HG03571 (cell line): ENCODE data around the gene ANGEL1.

Experiments used
- ATAC-seq: cut with Tn5 transposase; IDR thresholded peaks from one replicate; pipeline ENCODE4 v1.9.1; 2021; ENCODE audit not compliant: unreplicated experiment

Gene ANGEL1

DNA sequence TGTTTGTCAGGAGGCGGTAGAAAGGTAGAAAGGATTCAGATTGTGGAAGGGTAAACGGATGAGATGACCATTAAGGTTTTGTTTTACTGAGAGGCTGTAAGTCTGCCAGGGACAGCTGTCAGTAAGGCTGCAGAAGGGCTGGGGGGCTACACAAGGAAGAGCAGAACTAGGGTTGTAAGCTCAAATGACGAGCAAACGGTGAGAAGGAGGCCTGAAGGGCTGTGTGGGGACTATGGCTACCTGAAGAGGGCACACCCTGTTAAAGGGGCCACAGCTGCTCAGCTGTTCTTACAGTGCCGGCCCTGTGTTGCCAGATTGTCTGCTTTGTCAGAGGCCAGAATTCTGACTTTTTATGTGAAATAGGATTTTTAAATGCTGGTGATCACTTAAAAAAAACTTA lies 32.3 kb downstream of the ANGEL1 start:
- no peak for ATAC-seq

DNA sequence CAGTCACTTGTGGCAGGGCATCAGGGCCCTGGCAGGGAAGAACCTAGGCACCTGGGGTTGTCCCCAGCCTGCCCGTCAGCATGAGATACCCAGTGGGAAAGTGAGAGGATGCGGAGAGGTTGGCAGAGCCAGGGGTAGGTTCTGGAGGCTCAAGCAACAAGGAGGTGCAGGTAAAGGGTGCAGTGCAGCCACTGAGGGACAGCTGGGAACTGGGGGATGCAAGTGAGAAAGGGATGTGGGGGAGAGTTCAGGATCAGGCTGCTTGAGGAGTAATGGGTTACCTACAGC lies 32.7 kb downstream of the ANGEL1 start:
- no peak for ATAC-seq

DNA sequence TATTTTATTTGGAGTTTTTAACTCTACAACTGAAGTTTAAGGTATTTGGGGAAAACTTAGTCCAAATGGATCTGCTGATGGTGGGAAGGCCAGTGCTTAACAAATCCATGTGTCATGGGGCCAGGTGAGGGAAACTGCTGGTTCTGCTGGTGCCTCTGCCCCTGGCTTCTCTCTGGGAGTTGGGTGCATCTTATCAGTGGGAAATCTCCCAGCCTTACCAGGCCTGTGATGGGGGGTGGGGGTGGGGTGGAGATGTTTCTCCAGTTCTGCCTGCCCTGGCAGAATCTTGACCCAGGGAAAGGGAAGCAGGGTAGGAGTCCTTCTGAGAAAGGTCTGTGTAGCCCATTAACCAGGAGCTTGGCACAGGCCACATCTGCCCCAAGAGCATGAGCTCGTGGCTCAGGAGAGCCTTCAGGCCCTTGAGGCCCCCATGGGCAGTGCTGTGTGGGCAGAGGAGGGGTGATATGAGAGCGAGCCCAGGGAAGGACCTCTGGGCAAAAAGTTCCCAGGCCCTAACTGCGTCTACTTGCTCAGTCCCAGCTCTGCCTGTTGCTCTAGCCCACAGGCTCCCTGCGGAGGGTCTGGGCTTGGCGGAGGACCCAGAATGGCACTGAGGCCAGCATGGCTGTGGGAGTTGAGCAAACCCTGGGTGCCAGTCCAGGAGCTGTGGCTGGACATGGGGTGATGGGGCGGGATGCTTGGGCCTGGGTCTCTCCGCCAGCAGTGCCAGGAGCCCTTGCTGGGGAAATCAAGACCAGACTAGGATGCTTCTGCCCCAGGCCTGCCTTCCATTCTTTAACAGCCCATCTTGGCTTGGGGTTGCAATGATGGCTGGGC lies 33.2 kb downstream of the ANGEL1 start:
- ATAC-seq, result no peak

DNA sequence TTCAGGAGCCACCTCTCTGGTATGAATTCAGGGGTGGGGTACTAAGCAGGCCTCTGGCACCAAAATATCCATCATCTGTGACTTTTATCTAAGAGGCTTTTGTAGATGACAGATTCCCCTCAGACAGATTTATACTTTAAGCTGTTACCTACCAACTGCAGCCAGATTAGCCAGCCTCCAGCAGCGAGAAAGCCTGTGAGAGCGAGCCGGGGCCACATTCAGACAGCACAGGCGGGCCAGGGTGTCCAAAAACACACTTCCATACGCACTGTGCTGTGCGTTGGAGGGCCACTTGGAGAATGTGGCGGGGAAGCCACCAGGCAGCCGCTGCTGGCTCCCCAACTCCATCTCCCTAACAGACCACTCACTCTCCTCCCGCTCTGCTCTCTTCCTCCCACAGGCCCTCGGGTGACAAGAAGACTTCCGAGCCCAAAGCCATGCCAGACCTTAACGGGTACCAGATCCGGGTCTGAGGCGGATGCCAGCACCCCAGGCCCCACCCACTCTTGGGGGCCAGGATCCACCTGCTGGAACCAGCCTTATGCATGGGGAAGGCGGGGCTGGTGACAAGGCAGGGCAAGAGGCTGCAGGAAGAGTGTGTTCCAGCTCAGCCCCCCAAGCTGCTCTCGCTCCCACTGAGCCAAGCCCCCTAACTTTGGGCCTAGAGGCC lies 34.0 kb downstream of the ANGEL1 start:
- ATAC-seq, result no peak

DNA sequence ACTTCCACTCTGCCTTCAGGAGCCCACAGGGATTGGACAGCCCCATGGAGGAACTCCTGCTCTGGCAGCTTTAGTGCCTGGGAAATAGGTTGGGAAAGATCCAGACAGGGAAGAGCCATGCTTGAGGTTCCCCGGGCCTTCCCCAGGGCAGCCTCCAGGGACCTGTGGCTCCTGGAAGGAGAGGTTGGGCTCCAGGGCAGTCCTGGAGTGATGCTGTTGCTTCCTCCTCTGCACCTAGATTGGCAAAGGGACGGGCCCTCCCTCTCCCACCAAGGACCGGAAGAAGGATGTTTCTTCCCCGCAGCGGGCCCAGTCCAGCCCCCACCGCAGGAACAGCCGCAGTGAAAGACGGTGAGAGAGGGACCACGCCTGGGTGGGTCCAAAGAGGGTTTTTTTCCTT lies 35.0 kb downstream of the ANGEL1 start:
- ATAC-seq, result no peak

DNA sequence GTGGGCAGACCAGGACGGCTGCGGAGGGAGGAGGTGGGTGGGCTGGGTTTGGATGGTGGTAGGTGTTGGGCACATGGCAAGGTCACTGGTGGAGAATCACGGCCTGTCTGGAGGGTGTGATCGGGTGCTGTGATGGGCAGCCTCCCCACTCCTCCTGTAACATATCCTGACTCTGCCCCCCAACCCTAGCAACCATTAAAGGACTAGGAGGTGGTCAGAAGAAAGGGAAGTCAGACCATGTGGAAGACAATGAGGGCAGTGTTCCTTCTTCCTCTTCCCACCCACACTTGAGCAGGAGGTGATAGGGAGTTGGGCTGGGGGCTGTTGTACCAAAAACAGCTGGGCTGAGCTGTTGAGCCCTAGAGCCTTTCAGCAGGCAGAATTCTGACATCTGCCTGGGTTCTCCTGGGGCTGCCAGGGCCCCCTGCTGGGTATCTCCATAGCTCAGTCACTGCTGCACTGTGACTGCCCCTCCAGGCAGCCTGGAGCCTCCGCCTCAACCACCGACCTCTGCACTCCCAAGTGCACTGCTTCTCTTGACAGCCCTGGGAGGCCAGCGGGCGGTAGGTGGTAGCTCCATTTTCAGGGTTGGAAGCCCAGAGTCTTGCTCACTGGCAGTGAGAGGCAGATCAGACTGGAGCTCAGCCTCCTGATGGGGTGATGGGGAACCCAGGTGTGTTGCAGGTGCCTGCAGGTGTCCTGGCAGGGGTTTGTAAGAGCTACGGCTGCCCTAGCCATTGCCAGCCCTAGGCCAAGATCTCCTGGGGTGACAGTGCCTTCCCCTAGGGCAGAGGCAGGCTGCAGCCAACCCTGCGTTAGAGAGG lies 36.0 kb downstream of the ANGEL1 start:
- no peak for ATAC-seq

DNA sequence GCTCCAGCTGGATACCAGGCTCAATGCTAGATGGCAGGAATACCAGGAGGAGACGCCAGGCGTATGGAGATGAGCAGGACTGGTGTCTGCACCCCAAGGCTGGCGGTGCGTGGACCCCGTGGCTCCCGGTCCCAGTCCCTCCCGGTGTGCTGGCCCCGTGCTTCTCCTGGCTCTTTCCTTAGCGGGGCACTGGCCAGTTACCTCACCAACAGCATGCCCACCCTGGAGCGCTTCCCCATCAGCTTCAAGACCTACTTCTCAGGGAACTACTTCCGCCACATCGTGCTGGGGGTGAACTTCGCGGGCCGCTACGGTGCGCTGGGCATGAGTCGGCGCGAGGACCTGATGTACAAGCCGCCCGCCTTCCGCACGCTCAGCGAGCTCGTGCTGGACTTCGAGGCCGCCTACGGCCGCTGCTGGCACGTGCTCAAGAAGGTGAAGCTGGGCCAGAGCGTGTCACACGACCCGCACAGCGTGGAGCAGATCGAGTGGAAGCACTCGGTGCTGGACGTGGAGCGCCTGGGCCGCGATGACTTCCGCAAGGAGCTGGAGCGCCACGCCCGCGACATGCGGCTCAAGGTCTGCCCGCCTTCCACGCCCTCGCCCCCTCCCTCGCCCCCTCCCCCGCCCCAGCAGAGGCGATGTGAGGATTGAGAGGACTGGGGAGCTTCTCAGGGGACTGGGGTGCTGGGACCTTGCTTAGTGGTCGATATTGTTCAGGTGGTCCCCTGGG lies 36.8 kb downstream of the ANGEL1 start:
- ATAC-seq, result no peak

DNA sequence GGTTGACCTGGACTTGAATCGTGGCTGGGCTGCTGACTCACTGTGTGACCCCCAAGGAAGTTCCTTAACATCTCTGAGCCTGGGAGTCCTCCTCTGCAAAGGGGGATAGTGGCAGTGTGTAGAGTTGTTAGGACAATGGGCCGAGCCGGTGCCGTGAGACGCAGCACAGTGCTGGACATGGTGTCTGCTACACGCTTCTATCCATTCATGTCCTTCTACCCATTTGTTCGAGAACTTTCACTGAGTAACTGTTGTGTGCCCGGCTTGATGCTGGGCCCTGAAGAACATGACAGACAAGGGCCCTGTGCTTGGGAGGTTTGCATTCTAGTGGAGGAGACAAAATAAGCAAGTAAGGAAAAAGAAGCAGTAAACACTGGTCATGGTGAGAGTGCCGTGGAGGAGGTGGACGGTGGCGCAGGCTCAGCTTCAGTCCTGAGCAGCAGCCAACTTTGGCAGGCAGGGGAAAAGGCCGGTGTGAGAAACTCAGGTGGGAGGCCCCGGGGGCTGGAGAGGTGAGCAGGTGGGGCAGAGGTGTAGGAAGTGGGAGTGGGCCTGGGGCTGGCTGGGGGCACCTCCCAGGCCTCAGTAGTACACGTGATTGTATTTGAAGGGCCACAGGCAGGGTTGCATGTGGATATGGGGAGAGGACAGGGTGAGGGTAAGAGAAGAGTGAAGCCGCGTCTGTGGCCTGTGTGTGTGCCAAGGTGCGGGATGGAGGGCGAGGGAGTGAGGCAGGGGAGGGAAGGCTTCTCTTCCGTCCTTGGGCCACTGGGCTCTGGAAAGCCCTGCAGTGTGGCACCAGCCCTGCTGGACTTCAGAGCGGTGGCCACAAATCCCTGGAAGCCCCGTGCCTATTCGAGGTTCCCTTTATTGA lies 37.6 kb downstream of the ANGEL1 start:
- ATAC-seq, result no peak

DNA sequence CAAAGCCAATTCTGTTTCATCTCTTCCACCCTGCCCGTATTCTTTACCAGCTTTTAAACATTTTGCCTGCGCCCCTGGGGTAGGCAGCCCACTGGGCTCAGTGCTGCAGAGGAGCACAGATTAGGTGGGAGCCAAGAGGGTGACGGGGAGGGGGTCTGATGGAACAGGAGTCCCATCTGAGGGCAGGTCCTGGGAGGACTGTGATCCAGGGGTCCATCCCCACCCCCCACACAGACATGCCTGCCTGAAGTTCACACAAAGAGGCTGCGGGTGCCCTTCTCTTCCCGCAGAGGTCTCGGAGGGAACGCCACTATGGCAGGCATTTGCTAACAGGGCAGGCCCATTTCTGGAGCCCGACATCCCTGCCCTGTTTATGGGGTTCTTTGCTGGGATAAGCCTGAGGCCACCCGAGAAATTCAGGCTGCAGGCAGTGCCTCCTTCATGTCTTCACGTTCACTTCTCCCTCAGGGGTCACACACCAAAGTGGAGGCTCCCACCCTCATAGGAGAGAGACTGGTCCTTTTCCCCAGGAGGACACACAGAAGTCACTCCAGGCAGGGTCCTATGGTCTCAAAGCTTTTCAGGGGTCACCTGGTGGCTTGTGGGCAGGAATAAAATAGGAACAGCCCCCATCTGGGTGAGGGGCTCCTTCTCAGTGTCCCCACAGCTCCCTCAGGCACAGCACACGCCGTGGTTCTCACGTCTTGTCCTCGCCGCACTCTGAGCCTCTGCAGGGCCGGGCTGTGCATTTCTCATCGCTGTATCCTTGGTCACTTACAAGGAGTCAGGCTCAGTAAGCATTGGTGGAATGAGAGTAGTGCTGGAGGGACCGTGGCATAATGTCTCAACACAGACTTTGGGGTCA lies 38.5 kb downstream of the ANGEL1 start:
- no peak for ATAC-seq

DNA sequence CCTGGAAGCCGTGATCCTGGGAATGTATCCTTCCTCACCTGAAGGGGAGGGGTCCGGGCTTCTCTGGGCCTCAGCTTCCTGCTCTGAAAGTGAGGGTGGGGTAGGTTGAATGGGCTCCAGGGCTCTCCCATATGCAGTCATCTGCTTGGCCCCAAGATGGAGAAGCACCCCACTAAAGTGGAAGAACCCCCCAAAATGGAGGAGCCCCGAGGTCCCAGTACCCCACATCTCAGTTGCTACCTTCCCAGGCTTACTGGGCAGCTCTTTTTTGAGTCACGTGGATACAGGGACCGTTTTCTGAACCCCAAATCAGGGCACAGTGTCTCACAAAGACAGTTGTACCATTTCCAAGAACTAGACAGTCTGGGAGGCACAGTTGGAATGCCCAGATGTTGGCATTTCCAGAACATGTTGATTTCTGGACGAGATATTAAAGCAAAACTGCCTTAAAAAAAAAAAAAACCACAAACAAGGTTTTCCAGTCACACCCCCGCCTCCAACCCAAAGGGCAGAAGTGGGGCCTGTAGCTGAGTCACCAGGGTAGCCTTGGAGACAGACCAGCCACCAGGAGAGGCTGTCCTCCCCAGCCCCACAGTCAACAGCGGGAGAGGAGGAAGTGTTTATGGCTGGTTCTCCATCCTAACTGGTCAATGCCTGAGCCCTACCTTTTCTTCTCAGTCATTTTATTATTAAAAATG lies 39.3 kb downstream of the ANGEL1 start:
- ATAC-seq, result no peak

DNA sequence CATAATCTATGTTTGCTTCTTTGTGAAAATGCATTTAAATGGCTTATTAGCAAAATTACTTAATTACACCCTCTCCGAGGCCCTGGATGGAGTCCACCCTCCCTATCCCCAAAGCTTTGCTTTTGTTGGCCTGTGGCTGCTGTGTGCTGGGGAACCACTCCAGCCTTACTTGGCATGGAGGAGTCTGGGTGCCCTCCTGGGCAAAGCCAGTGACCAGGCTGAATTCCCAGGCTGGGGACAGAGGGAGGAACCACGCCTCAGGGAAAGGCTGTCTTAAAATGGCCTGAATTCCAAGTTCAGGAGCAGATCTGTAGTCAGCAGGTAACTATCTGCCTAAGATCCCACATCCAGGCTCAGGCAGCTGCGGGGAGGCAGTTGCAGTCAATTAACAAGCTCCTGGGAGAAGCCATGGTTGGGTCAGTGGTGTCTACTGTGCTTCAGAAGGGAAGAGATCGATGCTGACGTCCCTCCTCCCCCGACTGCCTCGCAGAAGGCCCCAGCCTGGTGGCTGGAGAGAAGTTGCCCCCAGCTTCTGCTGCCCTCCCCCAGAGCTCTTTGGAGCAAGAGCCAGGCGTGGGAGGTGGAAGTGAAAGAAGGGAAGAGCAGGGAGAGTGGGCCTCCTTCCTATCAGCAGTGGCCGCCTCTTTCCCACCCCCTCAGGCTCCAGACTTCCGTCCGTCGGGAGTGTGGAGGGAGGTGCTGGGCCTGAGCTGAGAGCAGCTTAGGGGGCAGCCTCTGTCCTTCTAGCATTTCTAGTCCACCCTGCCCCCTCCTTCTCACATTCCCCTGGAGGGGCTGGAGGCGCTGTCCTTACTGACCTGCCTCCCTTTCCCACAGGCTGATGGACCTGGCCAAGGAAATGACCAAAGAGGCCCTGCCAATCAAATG lies 40.1 kb downstream of the ANGEL1 start:
- ATAC-seq, result no peak

DNA sequence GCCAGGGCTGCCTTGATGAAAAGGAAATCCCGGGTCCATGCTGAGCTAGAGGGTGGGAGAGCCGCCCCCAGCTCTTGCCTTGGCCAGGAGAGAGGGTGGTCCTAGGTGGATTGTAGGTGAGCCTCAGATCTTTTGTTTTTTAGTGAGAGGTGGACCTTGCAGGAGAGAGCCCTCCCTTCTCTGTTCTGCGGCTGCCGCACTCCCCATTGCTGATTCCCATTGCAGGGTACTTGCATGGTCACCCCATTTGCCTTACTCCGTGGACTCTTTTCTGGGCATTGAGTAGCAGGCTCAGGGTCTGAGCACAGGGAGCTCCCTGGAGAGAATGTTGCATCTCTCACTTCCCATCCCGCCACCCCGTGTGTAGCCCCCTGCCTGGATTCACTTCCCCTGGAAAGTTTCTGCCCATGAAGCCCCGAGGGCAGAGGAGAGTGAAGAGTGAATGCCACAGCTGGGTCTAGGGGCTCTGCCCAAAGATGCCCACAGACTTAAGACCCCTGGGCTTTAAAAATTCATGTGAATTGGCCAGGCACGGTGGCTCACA lies 41.2 kb downstream of the ANGEL1 start:
- ATAC-seq, result no peak

DNA sequence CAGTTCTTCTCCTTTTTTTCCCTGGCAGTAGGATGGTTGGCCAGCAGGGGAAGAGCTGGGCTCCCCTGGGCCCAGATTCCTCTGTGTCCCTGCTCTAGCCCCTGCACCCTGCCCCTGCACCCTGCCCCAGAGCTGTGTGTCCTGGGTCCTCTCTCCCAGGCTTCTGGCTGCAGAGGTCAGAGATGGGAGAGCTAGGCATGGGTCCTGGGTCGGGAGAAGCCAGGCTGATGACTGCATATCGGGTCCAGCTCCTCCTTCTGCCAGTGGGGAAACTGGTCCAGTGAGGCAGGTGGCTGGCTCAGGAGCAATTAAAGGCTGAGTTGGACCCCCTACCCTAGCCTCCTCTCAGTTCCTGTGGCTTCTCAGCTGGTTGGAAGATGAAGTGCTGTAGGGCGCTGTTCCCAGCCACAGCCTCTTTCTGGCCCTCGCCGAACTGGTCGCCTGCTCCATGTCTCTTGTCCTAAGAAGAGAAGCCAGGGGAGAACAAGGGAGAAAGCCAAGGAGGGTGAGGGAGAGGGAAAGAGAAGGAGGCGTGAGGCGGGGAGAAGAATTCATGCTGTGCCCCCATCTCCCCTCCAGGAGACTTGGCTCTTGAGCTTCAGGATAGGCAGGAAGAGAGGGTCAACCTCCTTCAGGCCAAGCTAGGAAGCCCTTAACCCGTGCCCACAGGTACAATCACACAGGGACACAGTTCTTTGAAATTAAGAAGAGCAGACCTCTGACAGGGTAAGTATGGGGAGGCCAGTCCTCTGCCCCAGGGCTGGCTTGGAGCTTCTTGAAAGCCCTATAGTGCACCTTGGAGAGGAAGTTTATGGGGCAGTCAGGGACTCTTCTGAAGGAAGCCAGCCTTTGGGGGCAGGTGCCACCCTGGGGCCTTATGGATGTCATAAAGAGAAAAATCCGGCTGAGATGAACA lies 41.9 kb downstream of the ANGEL1 start:
- ATAC-seq, result no peak

DNA sequence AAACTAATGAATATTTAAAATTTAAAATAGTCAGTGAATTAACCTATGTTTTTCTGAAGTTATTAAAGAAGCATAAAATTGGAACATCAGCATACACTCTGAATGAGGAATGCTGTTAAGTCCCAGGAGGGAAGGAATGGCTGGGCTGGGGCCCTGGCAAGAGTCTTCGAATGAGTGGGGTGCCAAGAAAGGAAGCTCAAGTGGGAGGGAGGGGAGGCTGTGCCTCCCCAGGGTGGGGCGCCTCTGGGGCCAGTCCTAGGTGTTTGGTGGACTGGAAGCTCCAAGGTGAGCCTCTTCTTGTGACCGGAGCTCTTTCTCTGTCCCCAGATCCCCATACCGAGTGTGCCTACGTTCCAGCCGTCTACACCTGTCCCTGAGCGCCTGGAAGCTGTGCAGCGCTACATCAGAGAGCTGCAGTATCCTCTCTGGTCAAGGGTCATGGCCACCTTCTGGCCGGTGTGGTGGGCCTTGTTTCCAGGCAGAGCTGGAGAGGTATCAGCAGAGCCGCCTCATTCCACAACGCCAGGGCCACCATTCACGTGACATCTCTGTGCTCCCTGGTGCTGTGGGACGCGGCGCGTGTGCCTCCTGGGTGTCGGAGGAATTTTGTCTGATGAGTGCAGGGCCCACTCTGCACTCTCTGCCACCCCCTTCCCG lies 42.9 kb downstream of the ANGEL1 start:
- no peak for ATAC-seq

DNA sequence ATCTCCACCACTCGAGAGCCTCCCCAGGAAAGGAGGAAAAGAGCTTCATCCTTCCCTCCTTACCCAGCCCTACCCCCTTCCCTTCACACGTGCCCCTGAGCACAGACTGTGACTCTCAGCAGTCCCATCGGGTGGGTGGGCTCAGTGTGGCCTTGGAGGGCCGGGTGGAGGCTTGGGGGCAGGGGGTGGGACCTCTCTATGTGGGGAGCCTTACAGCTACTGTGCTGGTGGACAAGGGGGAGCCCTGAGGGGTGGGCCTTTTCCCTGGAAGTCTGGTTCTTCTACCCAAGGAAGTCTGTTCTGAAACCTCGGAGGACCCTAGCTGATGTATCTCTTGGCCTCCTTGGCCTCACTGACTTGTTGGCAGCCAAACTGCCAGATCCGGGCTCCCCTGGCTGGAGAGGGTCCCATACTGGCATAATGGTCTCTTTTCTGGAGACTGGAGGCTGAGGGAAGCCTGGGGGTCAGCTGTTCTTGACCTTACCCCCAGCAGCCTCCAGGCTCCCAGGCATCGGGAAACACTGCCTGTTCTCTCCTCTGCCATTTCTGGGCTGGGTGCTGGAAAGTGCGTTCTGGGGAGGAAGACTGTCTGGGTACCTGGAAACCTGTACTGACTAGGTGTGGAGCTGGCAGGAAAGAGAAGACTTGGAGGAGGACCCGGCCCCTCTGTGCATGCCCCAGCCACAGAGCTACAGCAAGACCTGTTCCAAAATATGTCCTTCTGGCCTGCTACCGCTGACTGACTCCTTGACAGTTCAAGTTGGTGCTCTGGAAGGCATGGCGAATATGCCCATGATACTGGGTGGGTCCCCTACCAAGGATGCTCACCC lies 43.8 kb downstream of the ANGEL1 start:
- ATAC-seq, result peak; percentile 20
